ENCODE measurements around the gene CPLANE1.

The CPLANE1 gene

GRCh38 chr5:37064442-37064841 is 184.7 kb downstream of the CPLANE1 start:
- no peak for DNase-seq (ENCODE audit: low read depth, low spot score)

- DNase-seq (ENCODE audit: low read depth, low spot score), result no peak
These were observed 185.4 kb downstream of the CPLANE1 start for GRCh38 chr5:37063739-37064138.

- no peak for DNase-seq (ENCODE audit: low read depth, low spot score)
These were observed 189.1 kb downstream of the CPLANE1 start for GRCh38 chr5:37060030-37060429.

GRCh38 chr5:37056762-37057161 is 192.4 kb downstream of the CPLANE1 start:
- no peak for DNase-seq (ENCODE audit: low read depth, low spot score)

Measured in activated CD4-positive, CD25-positive, alpha-beta regulatory T cell treated with anti-CD3 and anti-CD28 coated beads, Interleukin-2, amount 50 U/mL, for 16 hours (primary cell).